Activated T-cell treated with anti-CD3 and anti-CD28 coated beads, Interleukin-2, amount 50 U/mL, for 72 hours (primary cell): Measurements from ENCODE around the gene LSM14A. TPM values are rescaled to one million over a fixed set of nuclear protein-coding genes. Genes with fewer than 3 reads are reported as not detected.
A peak's percentile ranks its signal among the peaks of the same experiment; 100 is the strongest.
"Not testable (repeated sequence)": the region's sequence is repeated elsewhere in the genome, so short reads cannot be mapped to it uniquely, and the experiment has no call there.

Experiments used
- ATAC-seq, 2 donors: fragments of 150-1000 bp; cut with Tn5 transposase; replicated peaks in 1 of 2; 2 replicates each; pipeline ENCODE4 v1.10.0; 2021; ENCODE audit warnings: moderate library complexity in 2 of 2, mild to moderate bottlenecking in 1 of 2
- DNase-seq, 2 donors: peaks; one replicate each; pipeline ENCODE4 v3.0.0; 2021 to 2022; ENCODE audit warnings: mixed read lengths in 1 of 2
- H3K27ac Mint-ChIP-seq: one replicate; pipeline ENCODE4 v1.8.0; 2022; ENCODE audit warnings: mild to moderate bottlenecking, moderate library complexity, mixed read lengths
- H3K27me3 Mint-ChIP-seq: one replicate; pipeline ENCODE4 v1.8.0; 2022; ENCODE audit warnings: low read depth, mixed read lengths
- H3K36me3 Mint-ChIP-seq, 2 donors: one replicate each; pipeline ENCODE4 v1.8.0; 2022; ENCODE audit warnings: mixed read lengths in 2 of 2, mild to moderate bottlenecking in 1 of 2; ENCODE audit not compliant: insufficient read depth in 2 of 2
- H3K4me1 Mint-ChIP-seq: one replicate; pipeline ENCODE4 v1.8.0; 2022; ENCODE audit warnings: low read depth, mixed read lengths
- H3K4me3 Mint-ChIP-seq, 2 donors: one replicate each; pipeline ENCODE4 v1.8.0; 2022; ENCODE audit warnings: mild to moderate bottlenecking in 2 of 2, mixed read lengths in 2 of 2, moderate library complexity in 2 of 2
- H3K9me3 Mint-ChIP-seq, 2 donors: one replicate each; pipeline ENCODE4 v1.8.0; 2022; ENCODE audit warnings: mixed read lengths in 2 of 2
- total RNA-seq, 2 donors: library from RNA; stranded (reverse); gene quantifications; one replicate each; pipeline ENCODE4 v1.2.3, GENCODE V29; 2022

LSM14A gene
- total RNA-seq, 2 donors from 2014 or later, result 112 to 130 TPM

DNA sequence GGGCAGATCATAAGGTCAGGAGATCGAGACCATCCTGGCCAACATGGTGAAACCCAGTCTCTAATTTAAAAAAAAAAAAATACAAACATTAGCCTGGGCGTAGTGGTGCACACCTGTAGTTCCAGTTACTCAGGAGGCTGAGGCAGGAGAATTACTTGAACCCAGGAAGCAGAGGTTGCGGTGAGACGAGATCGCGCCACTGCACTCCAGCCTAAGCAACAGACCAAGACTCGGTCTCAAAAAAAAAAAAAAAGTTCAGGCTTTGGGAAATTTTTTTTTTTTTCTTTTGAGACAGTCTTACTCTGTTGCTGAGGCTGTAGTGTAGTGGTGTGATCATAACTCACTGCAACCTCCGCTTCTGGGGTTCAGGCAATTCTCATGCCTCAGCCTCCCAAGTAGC lies 14.7 kb downstream of the LSM14A start:
- peaks cover 84% of the 10 kb centered on the region for H3K4me1 Mint-ChIP-seq
- no peak overlapping the region for H3K27ac Mint-ChIP-seq

DNA sequence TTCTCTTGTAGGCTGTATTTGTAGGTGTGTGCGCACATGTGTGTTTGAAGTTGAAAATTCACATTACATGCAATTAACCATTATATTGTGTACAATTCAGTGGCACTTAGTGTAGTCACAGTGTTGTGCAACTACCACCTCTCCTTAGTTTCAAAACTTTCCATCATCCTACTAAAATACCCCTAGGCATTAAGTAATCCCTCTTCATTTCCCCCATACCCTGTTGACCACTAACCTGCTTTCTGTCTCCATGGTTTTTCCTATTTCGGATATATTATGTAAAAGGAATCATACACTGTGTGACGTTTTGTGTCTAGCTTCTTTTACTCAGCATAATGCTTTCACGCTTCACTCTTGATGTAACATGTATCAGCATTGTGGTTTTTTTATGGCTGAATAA lies 16.1 kb downstream of the LSM14A start:
- no peaks in the 10 kb centered on the region for H3K9me3 Mint-ChIP-seq
- H3K27me3 Mint-ChIP-seq, result no peaks in the 10 kb centered on the region
- H3K4me1 Mint-ChIP-seq, result peaks cover 73% of the 10 kb centered on the region
- H3K27ac Mint-ChIP-seq, result no peak overlapping the region
- no peak overlapping the region for H3K4me3 Mint-ChIP-seq
- H3K36me3 Mint-ChIP-seq, result no peaks in the 10 kb centered on the region
- ATAC-seq, result no peak
- no peak for DNase-seq

More for the DNA sequence above, 14.7 kb downstream of the LSM14A start:
- H3K4me3 Mint-ChIP-seq, result no peak overlapping the region
- ATAC-seq (no peak), DNase-seq (no peak)
- peaks cover 0 to 3% of the 10 kb centered on the region in 2 donors for H3K36me3 Mint-ChIP-seq
- H3K27me3 Mint-ChIP-seq, result no peaks in the 10 kb centered on the region
- H3K9me3 Mint-ChIP-seq, result no peaks in the 10 kb centered on the region

DNA sequence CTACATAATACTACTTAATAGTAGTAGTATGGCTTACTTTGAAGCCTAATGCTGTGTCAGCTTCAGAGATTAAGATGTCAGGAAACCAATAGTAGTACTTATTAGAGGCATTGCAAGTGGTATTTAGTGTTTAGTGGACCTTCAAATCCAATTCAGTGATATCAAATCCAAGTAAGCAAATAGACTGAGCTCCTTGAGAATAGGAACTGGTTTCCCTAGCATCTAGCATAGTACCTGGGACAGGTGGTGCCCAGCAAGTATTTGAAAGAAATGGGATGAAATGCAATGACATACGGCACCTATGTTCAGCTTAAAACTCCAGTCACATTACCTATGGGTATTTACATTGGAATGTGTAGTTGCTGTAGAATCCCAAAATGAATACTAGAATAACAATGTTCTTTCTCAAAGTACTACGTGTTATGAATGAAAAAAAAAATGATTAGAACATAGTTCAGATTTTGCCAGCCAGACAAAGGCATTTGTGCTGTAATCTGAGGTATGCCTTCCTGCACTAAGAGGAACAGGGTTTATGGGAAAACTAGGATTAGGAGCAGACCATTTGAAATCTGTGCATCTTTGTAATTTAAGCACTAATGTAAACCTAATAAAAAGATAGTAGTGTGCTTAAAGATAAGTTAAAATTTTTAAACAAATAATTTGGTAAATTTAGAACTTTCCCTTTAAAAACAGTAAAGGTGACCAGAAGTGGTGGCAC lies 17.1 kb downstream of the LSM14A start:
- DNase-seq, result no peak
- Mint-ChIP-seq H3K9me3 (no peaks in the 10 kb centered on the region), H3K36me3 (peaks cover 1 to 2% of the 10 kb centered on the region in 2 donors), H3K27me3 (no peaks in the 10 kb centered on the region), H3K4me1 (peaks cover 72% of the 10 kb centered on the region), H3K4me3 (no peak overlapping the region), H3K27ac (no peak overlapping the region)
- ATAC-seq, result no peak

DNA sequence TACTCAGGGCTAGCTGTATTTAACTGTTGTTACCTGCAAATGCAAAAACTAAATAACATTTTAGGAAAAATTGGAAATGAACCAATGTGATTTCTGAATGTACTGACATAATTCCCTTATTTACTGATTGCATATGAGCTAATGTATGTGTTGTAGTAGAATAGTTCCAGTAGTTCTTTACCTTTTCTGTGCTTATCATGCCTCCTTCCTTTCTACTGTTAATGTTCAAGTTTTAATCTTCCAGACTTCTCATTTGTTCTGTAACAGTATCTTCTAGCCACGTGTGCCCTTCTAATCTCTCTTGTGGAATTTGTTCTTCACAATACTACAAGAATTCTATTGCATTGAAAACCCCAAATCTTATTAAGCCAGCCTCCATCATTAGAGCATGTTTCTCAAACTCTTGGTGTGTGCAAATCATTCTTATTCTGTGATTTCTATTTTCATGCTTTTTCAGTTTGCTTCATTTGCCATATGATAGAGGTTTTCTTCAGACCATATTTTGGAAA lies 17.7 kb downstream of the LSM14A start:
- ATAC-seq, result no peak
- DNase-seq, result no peak
- Mint-ChIP-seq H3K9me3 (no peaks in the 10 kb centered on the region), H3K4me3 (peak overlapping the region in 1 of 2 donors; percentile 3), H3K27me3 (no peaks in the 10 kb centered on the region), H3K36me3 (peaks cover 2 to 5% of the 10 kb centered on the region in 2 donors), H3K27ac (peak overlapping the region; percentile 25), H3K4me1 (peaks cover 65% of the 10 kb centered on the region)

DNA sequence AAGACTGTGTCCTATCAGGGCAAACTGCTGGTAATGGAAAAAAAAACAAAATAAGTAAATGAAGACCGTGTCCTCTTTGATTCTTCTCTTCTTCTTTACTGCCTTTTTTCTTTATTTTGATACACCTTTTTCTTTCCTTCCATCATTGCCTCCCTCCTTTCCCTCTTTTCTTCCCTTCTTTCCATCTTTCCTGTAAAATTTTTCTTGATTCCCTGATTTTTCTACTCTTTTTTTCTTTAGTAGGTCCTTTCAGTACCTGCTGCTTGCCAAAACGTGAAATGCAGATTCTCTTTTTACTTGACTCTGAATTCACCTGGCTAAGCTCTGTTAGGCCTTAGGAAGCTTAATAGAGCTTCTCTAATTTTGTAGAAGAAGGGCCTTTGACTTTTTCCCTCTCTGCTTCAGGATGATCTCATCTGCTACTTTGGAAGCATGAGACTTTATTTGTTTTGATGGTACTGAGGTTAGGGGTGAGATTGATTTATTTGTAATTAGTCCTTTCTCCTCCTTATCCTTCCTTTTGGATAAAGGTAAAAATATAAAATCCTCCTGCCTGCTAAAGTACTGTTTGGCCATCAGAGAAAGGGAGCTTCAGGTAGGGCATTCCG lies 19.2 kb downstream of the LSM14A start:
- H3K4me1 Mint-ChIP-seq, result peaks cover 50% of the 10 kb centered on the region
- peak overlapping the region in 1 of 2 donors; percentile 58 for H3K4me3 Mint-ChIP-seq
- ATAC-seq (no peak), DNase-seq (no peak)
- H3K9me3 Mint-ChIP-seq, result no peaks in the 10 kb centered on the region
- no peaks in the 10 kb centered on the region for H3K27me3 Mint-ChIP-seq
- H3K27ac Mint-ChIP-seq, result peak overlapping the region; percentile 95
- peaks cover 2 to 10% of the 10 kb centered on the region in 2 donors for H3K36me3 Mint-ChIP-seq

DNA sequence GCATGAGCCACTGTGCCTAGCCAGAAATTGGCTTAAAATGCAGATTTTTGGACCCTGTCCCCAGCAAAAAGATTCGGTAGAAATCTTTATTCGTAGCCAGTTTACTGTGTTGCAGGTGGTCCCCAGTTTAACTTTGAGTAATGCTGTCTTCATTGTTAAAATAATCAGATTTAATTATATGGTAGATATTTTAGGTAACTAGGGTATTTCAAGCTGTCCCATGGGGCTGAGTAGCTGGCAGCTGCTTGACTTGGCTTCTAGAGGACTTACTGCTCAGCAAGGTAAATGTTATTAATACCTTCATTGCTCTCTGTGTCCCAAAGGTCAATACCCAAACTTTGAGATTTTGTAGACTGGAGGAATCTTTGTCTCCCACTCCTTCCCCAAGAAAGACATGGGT lies 21.1 kb downstream of the LSM14A start:
- H3K27me3 Mint-ChIP-seq, result no peaks in the 10 kb centered on the region
- H3K27ac Mint-ChIP-seq, result peak overlapping the region; percentile 69
- no peak overlapping the region for H3K4me3 Mint-ChIP-seq
- peaks cover 0 to 2% of the 10 kb centered on the region in 2 donors for H3K9me3 Mint-ChIP-seq
- H3K4me1 Mint-ChIP-seq, result peaks cover 36% of the 10 kb centered on the region
- DNase-seq, result no peak
- ATAC-seq, result no peak
- H3K36me3 Mint-ChIP-seq, result peaks cover 4 to 13% of the 10 kb centered on the region in 2 donors

DNA sequence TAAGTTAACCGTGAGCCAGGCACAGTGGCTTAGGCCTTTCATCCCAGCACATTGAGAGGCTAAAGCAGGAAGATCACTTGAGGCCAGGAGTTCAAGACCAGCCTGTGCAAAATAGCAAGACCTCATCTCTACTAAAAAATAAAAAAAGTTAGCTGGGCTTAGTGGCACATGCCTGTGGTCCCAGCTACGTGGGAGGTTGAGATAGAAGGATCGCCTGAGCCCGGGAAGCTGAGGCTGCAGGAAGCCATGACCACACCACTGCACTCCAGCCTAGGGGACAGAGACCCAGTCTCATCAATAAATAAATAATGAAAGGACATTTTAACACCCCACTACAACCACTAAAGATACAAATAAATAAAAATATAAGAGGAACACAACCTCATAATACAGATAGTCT lies 21.6 kb downstream of the LSM14A start:
- Mint-ChIP-seq H3K36me3 (peaks cover 4 to 13% of the 10 kb centered on the region in 2 donors), H3K4me3 (no peak overlapping the region), H3K9me3 (peaks cover 0 to 2% of the 10 kb centered on the region in 2 donors), H3K27me3 (no peaks in the 10 kb centered on the region), H3K27ac (peak overlapping the region; percentile 69), H3K4me1 (peaks cover 31% of the 10 kb centered on the region)
- ATAC-seq (no peak), DNase-seq (no peak)

DNA sequence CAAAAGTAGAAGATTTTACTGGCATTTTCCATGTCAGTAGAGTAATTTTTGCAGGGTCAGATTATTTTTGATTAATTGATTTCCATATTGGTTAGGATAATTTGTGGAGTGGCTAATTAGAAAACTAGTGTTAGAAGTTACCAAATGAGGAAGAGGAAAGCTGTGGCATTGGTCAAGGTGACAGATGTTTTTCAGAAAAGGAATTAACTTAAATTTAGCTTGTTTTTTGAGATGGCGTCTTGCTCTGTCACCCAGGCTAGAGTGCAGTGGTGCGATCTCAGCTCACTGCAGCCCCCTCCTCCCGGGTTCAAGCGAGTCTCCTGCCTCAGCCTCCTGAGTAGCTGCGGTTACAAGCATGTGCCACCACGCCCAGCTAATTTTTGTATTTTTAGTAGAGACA lies 28.8 kb downstream of the LSM14A start:
- Mint-ChIP-seq H3K27me3 (no peaks in the 10 kb centered on the region), H3K36me3 (peaks cover 7 to 18% of the 10 kb centered on the region in 2 donors), H3K27ac (no peak overlapping the region), H3K9me3 (peaks cover 0 to 2% of the 10 kb centered on the region in 2 donors), H3K4me3 (no peak overlapping the region), H3K4me1 (no peaks in the 10 kb centered on the region)
- ATAC-seq (no peak), DNase-seq (no peak)

DNA sequence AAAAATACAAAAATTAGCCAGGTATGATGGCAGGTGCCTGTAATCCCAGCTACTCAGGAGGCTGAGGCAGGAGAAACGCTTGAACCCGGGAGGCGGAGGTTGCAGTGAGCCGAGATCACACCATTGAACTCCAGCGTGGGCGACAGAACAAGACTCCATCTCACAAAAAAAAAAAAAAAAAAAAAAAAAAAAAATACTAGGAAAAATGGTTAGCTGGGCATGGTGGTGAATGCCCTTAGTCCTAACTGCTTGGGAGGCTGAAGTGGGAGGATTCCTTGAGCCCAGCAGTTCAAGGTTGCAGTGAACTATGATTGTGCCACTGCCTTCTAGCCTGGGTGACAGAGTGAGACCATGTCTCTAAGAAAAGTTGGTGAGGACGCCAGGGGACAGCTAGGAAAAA lies 33.0 kb downstream of the LSM14A start:
- peaks cover 3 to 11% of the 10 kb centered on the region in 2 donors for H3K36me3 Mint-ChIP-seq
- DNase-seq, H3K9me3 Mint-ChIP-seq, H3K4me1 Mint-ChIP-seq, ATAC-seq, H3K27me3 Mint-ChIP-seq, H3K4me3 Mint-ChIP-seq, H3K27ac Mint-ChIP-seq: not testable (repeated sequence)

DNA sequence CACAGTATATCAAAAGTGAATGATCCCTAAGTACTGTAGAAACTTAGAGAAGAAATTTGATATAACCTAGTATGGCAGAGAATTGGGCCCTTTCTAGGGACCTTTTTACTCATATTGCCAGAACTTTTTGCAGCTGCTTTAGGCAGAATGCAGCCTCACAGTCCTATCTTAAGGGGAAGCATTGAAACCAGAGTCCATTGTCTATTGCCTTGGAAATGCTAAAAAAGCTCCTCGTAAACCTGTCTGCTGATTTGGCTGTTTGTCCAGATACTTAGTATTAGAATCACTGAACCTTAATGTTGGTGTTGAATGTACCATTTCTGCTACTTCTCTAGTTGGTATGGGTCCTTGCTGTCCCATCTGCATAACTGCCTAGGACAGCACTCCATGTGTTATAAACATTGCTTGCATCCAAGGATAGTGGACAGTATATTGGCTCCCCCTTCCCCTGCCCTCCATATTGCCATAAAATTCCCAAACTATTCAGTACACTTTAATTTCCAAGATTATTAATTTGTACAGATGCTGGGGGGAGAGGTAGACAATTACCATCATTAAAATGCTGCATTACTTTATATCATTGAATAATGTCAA lies 36.1 kb downstream of the LSM14A start:
- no peaks in the 10 kb centered on the region for H3K27me3 Mint-ChIP-seq
- H3K4me1 Mint-ChIP-seq, result no peaks in the 10 kb centered on the region
- ATAC-seq (no peak), DNase-seq (no peak)
- peak overlapping the region; percentile 20 for H3K27ac Mint-ChIP-seq
- peaks cover 3 to 13% of the 10 kb centered on the region in 2 donors for H3K36me3 Mint-ChIP-seq
- H3K9me3 Mint-ChIP-seq, result no peaks in the 10 kb centered on the region
- no peak overlapping the region for H3K4me3 Mint-ChIP-seq

DNA sequence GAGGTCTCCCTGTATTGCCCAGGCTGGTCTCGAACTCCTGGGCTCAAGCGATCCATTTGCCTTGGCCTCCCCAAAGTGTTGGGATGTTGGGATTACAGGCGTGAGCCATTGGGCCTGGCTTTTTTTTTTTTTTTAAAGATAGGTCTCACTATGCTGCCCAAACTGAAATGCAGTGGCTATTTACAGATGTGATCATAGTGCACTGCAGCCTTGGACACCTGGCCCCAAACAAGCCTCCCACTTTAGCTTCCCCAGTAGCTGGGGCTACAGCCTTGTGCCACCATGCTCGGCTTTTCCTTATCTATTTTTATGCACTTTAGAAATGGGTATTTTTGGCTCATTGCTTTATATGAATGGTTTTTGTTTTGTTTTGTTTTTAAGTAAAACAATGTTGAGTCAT lies 37.4 kb downstream of the LSM14A start:
- Mint-ChIP-seq H3K27me3 (no peaks in the 10 kb centered on the region), H3K4me1 (no peaks in the 10 kb centered on the region), H3K9me3 (no peaks in the 10 kb centered on the region), H3K27ac (peak overlapping the region; percentile 60), H3K4me3 (no peak overlapping the region), H3K36me3 (peaks cover 3 to 14% of the 10 kb centered on the region in 2 donors)
- no peak for ATAC-seq
- DNase-seq, result no peak

DNA sequence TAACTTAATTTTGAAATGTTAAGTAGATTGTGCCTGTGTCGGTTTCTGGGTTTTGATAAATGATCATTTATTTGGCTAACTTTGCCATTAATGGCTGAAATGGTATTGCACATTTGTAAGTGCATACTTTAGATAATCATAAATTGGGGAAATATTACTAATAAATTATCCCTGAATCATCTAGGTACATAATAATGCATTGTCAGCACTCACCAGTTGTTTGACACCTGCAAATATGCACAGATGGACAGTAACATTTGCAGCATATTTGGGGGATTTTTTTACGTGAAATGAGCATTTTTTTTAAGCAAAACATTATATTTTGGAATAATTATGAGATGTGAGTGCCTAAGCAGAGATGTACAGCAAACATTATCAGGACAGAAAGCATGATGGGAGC lies 41.0 kb downstream of the LSM14A start:
- DNase-seq, result no peak
- Mint-ChIP-seq H3K4me3 (no peak overlapping the region), H3K27ac (no peak overlapping the region), H3K4me1 (peaks cover 16% of the 10 kb centered on the region), H3K27me3 (no peaks in the 10 kb centered on the region), H3K9me3 (no peaks in the 10 kb centered on the region), H3K36me3 (peaks cover 9 to 20% of the 10 kb centered on the region in 2 donors)
- ATAC-seq, result no peak

DNA sequence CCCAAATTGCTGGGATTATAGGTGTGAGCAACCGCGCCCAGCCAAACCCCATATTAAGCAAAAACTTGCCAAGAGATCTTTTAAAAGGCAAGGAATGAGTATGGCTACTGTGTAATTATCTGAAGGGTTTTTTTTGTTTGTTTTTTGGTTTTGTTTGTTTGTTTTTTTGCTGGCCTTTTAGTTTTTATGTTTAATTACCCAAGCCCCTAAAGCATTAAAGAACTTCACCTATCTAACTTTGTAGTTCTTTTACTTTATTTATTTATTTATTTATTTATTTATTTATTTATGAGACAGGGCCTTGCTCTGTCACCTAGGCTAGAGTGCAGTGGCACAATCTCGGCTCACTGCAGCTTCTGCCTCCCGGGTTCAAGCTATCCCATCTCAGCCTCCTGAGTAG lies 41.7 kb downstream of the LSM14A start:
- no peak overlapping the region for H3K27ac Mint-ChIP-seq

More for the DNA sequence above, 41.7 kb downstream of the LSM14A start:
- Mint-ChIP-seq H3K9me3 (no peaks in the 10 kb centered on the region), H3K36me3 (peaks cover 10 to 24% of the 10 kb centered on the region in 2 donors), H3K4me1 (peaks cover 22% of the 10 kb centered on the region), H3K27me3 (no peaks in the 10 kb centered on the region), H3K4me3 (no peak overlapping the region)
- no peak for ATAC-seq
- DNase-seq, result no peak
